GM12801 (cell line): ENCODE results near the gene MYO1B.

Experiments
- TF ChIP-seq, protein P1 (sequence below): IDR thresholded peaks from one replicate; pipeline ENCODE4 v1.5.1; 2011; ENCODE audit warnings: control low read depth; ENCODE audit not compliant: insufficient read length; ENCODE audit errors: extremely low read depth

MYO1B gene

GRCh38 chr2:191382801-191383200 is 137.6 kb downstream of the MYO1B start:
- TF ChIP-seq, protein P1, sequence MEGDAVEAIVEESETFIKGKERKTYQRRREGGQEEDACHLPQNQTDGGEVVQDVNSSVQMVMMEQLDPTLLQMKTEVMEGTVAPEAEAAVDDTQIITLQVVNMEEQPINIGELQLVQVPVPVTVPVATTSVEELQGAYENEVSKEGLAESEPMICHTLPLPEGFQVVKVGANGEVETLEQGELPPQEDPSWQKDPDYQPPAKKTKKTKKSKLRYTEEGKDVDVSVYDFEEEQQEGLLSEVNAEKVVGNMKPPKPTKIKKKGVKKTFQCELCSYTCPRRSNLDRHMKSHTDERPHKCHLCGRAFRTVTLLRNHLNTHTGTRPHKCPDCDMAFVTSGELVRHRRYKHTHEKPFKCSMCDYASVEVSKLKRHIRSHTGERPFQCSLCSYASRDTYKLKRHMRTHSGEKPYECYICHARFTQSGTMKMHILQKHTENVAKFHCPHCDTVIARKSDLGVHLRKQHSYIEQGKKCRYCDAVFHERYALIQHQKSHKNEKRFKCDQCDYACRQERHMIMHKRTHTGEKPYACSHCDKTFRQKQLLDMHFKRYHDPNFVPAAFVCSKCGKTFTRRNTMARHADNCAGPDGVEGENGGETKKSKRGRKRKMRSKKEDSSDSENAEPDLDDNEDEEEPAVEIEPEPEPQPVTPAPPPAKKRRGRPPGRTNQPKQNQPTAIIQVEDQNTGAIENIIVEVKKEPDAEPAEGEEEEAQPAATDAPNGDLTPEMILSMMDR: no peak

DNA sequence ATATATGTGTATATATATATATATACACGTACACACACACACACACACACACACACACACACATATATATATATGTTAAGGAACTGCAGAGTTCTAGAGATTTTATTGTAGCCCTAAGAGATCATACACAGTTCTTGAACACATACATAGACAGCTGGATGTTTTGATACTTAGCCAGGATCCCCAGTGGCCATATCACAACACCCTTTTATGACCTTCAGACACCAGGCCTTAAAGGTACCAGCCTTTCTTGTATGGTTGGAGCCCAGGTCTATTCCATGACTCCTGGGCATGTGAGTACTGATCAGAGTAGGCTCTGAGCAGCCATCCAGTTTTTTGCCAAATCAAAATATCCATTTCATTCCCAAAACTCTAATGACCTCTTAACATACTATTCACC is 138.3 kb downstream of the MYO1B start:
- TF ChIP-seq, protein P1: no peak

DNA sequence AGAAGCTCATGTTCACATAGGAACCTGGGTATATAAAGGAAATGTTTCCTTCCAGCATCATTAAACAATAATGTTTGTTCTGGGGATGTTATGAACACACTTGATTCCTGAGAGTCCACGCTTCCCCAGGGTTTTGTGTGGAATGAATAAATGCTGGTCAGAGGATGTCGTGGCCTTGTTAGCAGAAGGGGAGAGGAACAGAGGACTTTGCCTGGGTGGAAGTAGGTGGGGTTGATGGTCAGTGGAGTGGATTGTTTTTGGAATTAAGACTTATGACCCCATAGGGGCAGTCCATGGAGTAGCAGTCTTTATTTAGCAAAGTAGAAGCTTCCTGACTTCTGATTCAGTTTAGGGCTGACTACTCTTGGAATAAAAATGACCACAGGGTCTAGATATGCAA is 139.6 kb downstream of the MYO1B start:
- TF ChIP-seq, protein P1: no peak

DNA sequence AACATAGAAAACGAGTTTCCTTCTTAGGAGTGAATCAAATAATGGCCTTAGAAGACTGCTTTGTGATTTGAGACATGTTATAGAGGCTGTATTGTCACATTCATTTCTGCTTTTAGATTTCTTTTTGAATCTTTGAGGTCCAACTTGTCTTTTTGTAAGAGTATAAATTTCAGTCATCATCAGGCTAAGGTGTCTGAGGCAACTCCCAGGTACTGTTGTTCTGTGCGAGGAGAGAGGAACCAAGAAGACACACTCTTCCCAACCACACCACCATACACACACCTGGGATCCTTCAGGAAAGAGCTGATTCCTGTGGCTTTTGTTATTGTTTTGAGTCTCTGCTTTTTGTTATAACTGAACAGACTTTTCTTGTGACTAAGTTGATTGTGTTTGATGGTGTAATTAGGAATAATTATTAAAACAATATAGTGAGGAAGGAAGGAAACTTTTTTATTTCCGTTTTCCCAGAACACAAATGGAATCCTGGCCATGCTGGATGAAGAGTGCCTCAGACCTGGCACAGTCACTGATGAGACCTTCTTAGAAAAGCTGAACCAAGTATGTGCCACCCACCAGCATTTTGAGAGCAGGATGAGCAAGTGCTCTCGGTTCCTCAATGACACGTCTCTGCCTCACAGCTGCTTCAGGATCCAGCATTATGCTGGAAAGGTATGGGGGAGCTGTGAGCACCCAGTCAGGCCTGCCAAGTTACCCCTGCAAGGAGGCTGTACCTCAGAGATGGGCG is 140.4 kb downstream of the MYO1B start:
- TF ChIP-seq, protein P1: no peak

GRCh38 chr2:191386938-191387536 is 141.8 kb downstream of the MYO1B start:
- TF ChIP-seq, protein P1: no peak

GRCh38 chr2:191389288-191389687 is 144.1 kb downstream of the MYO1B start:
- TF ChIP-seq, protein P1: no peak

DNA sequence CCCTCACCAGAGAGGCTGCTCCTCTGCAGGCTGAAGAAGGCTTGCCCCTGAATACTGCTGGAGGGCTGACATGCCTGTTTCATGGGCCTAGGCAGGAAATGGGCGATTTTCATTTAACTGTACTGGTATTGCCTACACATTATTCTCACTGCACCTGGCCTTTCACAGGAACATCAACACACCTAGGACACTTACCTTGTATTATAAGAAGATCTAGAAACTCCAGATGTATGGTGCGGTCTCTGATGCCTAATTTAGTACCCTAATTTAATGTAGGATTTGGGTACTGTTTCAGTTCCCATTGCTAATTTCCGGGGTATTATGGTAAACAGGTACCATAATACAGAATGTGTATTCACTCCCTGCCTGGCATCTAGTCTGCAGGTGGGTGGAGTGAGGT is 146.0 kb downstream of the MYO1B start:
- TF ChIP-seq, protein P1: no peak
